ENCODE data around the gene C17orf107.
"Not testable (repeated sequence)": the region's sequence is repeated elsewhere in the genome, so short reads cannot be mapped to it uniquely, and the experiment has no call there.

Gene C17orf107

DNA sequence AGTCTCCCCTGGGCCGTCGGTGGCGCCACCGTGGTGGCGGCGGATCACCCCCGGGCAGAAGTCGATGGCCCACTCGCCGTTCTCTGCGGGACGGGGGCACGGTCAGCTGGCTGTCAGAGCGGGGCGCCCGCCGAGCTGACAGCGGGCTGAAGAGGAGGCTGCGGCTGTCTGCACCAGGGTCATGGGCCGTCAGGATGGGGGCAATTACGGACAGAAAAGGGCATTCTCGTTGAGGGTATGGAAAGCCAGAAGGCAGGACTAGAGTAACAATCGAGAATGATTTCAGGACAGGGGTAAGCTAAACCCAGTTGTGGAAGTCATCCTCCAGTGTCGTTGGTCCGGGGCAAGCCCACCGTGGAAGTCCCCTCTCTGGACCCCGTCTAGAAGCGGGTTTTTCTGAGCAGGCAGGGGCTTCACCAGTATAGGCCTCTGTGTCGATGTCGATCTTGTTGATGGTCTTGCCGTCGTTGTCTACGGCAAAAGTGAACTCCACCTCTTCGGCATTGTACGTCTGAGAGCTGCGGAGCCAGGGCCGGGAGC, 1.8 kb downstream of the C17orf107 start:
- no peak for DNase-seq

DNA sequence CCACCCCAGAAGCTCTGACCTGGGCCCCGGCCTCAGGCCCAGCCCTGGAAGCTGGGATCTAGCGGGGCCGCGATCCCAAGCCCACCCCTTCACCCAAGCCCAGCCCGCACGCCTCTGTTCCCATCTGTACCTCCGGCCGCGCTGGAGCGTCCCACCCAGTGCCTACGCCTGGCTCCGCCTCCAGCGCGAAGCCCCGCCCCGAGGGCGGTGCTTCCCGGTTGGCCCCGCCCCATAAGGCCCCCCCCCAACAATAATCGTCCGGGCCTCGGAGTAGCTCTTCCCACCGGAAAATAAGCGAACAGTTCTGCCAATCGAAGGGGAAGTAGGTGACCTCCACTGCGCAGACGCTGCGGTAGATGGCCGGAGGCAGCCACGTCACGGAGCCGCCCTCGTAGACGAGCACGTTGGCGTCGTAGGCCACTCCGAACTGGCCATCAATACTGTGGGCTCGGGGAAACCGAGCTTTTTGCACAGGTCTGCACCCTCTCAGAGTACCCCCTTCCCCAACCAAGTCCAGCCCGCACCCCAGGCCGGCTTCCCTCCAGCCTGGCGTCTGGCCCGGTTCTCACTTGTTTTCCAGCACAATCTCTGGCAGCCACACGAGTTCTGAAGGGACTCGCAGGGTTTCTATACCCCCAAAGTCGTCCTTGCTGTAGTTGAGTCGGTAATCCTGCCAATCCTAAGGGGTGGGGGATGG, 2.5 kb downstream of the C17orf107 start:
- DNase-seq, result no peak

GRCh38 chr17:4902540-4902939, 3.2 kb downstream of the C17orf107 start:
- DNase-seq, result no peak

DNA sequence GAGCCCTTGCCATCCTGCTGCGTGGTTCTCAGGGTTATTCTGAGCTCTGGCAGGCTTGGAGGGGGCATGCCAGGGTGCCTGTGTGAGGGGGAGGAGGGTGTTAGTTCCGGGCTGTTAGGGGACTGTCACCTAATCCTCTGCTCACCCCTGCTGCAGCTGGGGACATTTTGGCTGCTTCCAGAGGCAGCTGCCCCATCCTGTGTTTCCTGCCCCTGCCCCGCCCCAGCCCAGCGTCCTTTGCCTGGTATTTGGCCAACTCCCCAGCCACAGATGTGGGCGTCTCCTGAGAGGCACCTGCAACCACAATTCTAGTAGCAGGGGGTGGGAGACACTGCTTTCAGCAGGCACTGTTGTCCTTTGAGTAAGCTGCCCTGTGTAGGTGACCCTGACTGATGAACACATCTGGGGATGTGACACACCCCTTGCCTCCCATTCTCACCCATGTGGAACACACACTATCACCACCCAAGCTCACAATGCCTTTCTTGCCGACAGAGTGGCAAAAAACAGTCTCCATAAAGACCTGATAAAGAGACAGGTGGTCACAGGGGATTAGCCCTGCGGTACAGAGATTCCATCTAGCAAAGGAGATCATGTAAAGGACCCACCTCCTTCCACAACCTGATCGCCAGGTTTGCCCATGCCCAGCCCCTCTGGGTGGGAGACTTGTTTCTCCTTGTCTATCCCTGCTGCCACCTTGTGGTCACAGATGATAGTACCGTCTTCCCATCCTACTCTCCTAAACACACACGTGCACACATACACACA, 3.9 kb downstream of the C17orf107 start, which contains the start of gene CHRNE:
CHRNE (minus strand) TSS at position 48 of the 768 bp plus-strand sequence; CDS start at position 13, 35 bp downstream.
- DNase-seq, result peak; percentile 43

- not testable (repeated sequence) for DNase-seq
These were observed 7.3 kb downstream of the C17orf107 start for GRCh38 chr17:4906642-4907041.

- no peak for DNase-seq
These were observed 9.0 kb downstream of the C17orf107 start for GRCh38 chr17:4908301-4908700.

DNA sequence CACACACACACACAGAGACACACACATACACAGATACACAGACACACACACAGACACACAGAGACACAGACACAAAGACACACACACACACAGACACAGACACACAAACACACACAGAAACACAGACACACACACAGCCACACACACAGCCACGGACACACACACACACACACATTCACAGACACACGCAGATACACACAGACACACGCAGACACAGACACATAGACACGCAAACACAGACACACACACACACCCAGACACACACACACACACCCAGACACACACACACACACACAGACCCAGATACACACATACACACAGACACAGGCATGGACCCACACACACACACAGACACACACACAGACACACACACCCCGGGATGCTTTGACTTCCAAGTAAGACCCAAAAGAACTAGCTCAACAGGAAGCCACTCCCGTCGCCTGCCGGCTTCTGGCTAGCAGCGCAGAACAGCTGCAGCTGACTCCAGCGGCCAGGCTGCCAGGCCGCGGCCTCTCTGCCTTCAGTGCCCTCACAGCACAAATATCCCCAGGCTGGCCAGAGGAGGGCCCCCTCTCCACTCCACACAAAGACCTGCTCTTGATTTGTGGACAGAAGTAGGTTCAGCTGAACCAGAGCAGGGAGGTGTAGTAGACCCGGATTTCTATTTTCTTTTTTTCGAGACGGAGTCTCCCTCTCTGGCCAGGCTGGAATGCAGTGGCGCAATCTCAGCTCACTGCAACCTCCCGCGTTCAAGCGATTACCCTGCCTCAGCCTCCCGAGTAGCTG, 9.6 kb downstream of the C17orf107 start:
- DNase-seq, result peak; percentile 86

- no peak for DNase-seq
These were observed 14.7 kb downstream of the C17orf107 start for GRCh38 chr17:4913994-4914393.

DNA sequence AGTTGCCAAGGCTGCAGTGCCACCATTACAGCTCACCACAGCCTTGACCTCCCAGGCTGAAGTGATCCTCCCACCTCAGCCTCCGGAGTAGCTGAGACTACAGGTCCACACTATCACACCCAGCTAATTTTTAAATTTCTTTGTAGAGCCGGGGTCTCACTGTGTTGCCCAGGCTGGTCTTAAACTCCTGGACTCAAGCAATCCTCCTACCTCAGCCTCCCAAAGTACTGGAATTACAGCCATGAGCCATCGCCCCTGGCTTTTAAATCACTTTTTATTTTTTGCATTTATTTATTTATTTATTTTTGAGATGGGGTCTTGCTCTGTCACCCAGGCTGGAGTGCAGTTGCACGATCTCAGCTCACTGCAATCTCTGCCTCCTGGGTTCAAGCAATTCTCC, 15.2 kb downstream of the C17orf107 start:
- not testable (repeated sequence) for DNase-seq

- DNase-seq, result no peak
These were observed 20.2 kb downstream of the C17orf107 start for GRCh38 chr17:4919511-4920047.

DNA sequence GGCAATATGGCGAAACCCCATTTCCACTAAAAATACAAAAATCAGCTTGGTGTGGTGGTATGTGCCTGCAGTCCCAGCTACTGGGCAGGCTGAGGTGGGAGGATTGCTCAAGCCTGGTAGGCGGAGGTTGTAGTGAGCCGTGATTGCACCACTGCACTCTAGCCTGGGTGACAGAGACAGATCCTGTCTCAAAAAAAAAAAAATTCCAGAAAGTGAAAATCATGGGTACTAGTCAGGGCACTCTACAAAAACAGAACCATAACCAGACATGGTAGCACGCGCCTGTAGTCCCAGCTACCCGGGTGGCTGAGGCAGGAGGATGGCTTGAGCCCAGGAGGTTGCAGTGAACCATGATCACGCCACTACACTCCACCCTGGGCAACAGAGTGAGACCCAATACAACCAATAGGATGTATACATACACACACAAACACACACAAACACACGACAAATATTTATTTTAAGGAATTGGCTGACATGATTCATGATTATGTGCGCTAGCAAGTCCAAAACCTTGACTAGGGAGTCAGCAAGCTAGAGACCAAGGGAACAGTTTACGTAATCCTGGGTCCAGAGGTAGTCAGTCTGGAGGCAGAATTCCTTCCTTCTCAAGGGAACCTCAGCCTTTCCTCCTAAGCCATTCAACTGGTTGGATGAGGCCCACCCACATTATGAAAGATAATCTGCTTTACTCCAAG, 21.2 kb downstream of the C17orf107 start:
- DNase-seq, result no peak

DNA sequence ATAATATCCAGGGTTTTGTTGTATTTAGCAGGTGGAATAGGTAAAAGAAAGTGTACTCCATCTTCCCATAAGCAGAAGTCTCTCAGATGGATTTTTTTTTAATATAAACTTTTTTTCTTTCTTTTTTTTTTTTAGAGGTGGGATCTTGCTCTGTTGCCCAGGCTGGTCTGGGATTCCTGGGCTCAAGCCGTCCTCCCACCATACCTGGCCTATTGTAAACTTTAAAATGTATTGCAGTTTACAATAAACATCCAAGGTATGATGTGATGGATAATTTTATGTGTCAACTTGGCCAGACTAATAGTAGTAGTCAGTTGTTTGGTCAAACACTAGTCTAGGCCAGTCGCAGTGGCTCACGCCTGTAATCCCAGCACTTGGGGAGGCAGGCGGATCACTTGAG, 22.0 kb downstream of the C17orf107 start:
- DNase-seq, result no peak

- not testable (repeated sequence) for DNase-seq
These were observed 27.4 kb downstream of the C17orf107 start for GRCh38 chr17:4926577-4927335.

DNA sequence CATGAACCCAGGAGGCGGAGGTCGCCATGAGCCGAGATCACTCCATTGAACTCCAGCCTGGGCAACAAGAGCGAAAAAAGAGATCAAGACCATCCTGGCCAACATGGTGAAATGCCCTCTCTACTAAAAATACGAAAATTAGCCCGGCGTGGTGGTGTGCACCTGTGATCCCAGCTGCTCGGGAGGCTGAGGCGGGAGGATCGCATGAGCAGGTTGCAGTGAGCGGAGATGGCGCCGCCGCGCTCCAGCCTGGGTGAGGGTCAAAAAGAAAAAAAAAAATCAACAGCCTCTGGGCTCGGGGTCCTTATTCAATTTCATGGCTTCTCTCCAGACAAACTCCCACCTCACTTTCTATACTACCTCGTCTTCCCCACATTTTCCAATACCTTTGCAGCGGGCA, 29.5 kb downstream of the C17orf107 start:
- DNase-seq, result no peak

- no peak for DNase-seq
These were observed 32.6 kb downstream of the C17orf107 start, which contains the start of gene GP1BA for GRCh38 chr17:4931963-4932362. GP1BA (plus strand) TSS chr17:4932277; CDS start chr17:4932605, 328 bp downstream.

DNA sequence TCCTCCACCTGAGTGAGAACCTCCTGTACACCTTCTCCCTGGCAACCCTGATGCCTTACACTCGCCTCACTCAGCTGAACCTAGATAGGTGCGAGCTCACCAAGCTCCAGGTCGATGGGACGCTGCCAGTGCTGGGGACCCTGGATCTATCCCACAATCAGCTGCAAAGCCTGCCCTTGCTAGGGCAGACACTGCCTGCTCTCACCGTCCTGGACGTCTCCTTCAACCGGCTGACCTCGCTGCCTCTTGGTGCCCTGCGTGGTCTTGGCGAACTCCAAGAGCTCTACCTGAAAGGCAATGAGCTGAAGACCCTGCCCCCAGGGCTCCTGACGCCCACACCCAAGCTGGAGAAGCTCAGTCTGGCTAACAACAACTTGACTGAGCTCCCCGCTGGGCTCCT, 33.4 kb downstream of the C17orf107 start:
- no peak for DNase-seq

- no peak for DNase-seq
These were observed 34.3 kb downstream of the C17orf107 start for GRCh38 chr17:4933646-4934045.

DNA sequence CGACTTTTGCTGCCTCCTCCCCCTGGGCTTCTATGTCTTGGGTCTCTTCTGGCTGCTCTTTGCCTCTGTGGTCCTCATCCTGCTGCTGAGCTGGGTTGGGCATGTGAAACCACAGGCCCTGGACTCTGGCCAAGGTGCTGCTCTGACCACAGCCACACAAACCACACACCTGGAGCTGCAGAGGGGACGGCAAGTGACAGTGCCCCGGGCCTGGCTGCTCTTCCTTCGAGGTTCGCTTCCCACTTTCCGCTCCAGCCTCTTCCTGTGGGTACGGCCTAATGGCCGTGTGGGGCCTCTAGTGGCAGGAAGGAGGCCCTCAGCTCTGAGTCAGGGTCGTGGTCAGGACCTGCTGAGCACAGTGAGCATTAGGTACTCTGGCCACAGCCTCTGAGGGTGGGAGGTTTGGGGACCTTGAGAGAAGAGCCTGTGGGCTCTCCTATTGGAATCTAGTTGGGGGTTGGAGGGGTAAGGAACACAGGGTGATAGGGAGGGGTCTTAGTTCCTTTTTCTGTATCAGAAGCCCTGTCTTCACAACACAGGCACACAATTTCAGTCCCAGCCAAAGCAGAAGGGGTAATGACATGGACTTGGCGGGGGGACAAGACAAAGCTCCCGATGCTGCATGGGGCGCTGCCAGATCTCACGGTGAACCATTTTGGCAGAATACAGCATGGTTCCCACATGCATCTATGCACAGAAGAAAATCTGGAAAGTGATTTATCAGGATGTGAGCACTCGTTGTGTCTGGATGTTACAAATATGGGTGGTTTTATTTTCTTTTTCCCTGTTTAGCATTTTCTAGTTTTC, 35.0 kb downstream of the C17orf107 start:
- peak; percentile 82 for DNase-seq

DNA sequence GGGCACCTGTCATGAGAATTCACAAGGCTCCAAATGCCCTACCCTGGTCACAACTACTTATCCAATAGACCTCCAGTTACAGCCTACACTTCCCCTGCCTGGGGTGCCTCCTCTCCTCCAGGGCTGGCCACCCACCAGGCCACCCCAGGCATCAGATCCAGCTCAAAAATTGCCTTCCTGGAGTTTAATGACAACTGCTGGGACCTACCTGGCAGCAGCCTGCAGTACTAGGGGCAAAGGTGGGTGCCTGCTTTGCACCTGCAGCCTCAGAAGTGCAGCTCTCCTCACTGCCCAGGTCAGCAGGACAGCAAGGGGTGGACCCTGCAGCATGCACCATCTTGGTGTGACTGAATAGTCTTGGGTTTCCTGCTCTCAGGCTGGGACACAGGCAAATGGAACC, 36.3 kb downstream of the C17orf107 start:
- no peak for DNase-seq

DNA sequence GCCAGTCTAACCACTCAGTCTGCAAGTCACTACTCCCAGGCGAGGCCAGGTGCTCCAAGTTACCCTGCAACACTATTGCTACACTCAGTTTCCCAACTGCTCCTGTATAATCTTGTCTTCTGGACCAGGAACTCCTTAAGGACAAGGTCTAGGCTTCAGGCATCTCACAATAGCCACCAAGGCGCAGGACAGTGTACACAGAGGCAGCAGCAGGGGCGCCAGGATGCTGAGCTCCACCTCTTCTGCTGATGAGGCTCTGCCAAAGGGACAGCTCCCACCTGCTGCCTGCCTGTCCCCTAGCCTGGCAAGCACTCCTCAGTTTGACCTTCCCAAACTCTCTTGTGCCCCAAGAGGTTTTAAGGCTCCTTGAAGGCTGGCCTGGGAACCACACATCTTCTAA, 37.1 kb downstream of the C17orf107 start:
- DNase-seq, result no peak

Data from GDM1 (cell line).